IPS DF 4.7 (cell line): ENCODE results near the gene RPL15.

Source experiments
- DNase-seq: peaks from one replicate; pipeline ENCODE4 v3.0.0-alpha.2; 2013; ENCODE audit warnings: low spot score; ENCODE audit errors: extremely low read depth

The RPL15 gene

DNA sequence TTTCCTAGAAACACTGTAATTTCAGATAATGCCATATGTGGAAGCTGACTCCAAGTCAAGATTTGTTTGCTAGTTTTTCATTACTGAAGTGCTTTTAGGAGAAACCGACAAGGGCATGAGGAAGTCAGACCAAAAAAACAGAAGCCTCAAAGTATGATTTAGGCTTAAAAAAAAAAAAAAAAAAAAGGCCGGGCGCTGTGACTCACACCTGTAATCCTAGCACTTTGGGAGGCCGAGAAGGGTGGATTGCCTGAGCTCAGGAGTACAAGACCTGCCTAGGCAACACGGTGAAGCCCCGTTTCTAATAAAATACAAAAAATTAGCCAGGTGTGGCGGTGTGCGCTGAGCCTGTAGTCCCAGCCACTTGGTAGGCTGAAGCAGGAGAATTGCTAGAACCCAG is 11.6 kb downstream of the RPL15 start:
- no peak for DNase-seq

GRCh38 chr3:23931597-23931996 is 14.7 kb downstream of the RPL15 start:
- no peak for DNase-seq

- DNase-seq, result no peak
Observed at GRCh38 chr3:23932571-23932970, 15.6 kb downstream of the RPL15 start.

DNA sequence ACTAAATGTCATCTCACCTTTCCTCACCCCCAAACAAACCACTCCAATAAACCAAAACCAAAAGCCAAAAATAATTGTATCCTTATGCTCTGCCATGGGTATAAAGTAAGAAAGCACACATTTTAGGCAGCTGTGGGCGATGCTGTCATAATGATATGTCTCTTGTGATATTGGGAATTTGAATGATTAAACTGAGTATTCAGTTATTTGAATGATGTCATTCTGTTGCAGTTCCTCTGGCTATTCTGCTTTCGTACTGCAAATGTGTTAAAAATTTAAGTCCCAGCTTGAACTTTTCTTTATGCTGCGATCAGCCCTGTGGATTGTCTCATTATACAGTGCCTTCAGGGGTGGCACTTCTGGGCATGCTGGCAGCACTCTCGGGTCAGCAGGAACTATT is 17.3 kb downstream of the RPL15 start:
- DNase-seq, result no peak

DNA sequence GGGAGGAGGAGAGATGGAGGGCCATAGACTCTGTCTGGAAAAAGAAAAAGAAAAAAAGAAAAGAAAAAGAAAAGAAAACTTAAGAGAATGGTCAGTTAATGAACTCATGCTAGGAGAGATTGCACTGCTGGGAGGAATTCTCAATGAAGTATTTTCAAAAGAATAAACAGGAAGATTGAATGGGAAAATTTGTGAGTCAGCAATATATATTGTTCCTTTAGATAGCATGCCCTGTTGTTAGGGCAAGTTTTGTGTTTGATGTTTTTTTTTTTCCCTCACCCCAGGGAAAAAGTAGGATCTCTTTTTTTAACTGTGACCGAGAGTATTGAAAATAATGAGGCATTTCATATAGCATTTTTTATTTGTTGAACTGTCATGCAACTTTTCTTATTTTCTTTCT is 20.4 kb downstream of the RPL15 start:
- DNase-seq, result no peak

- DNase-seq, result no peak
Observed at GRCh38 chr3:23938688-23939087, 21.8 kb downstream of the RPL15 start.

- no peak for DNase-seq
Observed at GRCh38 chr3:23940775-23941174, 23.8 kb downstream of the RPL15 start.

GRCh38 chr3:23941440-23941839 is 24.5 kb downstream of the RPL15 start:
- DNase-seq, result no peak

- no peak for DNase-seq
Observed at GRCh38 chr3:23942546-23942945, 25.6 kb downstream of the RPL15 start.

- no peak for DNase-seq
Observed at GRCh38 chr3:23944007-23944783, 27.3 kb downstream of the RPL15 start.

- DNase-seq, result no peak
Observed at GRCh38 chr3:23944861-23945662, 28.1 kb downstream of the RPL15 start, which contains the start of gene NR1D2. TSS of gene NR1D2 (plus strand) at chr3:23945286. CDS start at chr3:23945579, 293 bp downstream.

- DNase-seq, result no peak
Observed at GRCh38 chr3:23945663-23945912, 28.7 kb downstream of the RPL15 start.

- peak; percentile 36 for DNase-seq
Observed at GRCh38 chr3:23945913-23946687, 29.2 kb downstream of the RPL15 start.

GRCh38 chr3:23948761-23949160 is 31.8 kb downstream of the RPL15 start:
- DNase-seq, result no peak

GRCh38 chr3:23949784-23950183 is 32.9 kb downstream of the RPL15 start:
- no peak for DNase-seq

GRCh38 chr3:23950293-23950692 is 33.4 kb downstream of the RPL15 start:
- DNase-seq, result no peak

- no peak for DNase-seq
Observed at GRCh38 chr3:23952646-23953045, 35.7 kb downstream of the RPL15 start.

GRCh38 chr3:23953523-23953922 is 36.6 kb downstream of the RPL15 start:
- DNase-seq, result no peak

DNA sequence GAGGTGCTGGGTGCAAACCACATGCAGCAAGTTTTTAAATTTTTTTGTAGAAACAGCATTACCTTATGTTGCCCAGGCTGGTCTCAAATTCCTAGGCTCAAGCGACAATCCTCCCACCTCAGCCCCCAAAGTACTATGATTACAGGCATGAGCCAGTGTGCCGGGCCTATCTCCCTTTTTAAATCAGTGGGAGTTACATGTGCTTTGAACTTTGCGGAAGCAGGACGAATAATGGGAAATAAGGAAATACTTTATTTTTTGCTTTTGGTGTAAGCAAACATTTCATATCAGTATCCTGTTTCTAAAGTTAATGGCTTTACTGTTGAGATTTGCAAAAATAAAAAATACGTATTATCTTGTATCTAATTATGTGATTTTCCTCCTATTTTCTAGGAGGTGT is 37.2 kb downstream of the RPL15 start:
- DNase-seq, result no peak

- DNase-seq, result no peak
Observed at GRCh38 chr3:23956701-23957100, 39.8 kb downstream of the RPL15 start.

DNA sequence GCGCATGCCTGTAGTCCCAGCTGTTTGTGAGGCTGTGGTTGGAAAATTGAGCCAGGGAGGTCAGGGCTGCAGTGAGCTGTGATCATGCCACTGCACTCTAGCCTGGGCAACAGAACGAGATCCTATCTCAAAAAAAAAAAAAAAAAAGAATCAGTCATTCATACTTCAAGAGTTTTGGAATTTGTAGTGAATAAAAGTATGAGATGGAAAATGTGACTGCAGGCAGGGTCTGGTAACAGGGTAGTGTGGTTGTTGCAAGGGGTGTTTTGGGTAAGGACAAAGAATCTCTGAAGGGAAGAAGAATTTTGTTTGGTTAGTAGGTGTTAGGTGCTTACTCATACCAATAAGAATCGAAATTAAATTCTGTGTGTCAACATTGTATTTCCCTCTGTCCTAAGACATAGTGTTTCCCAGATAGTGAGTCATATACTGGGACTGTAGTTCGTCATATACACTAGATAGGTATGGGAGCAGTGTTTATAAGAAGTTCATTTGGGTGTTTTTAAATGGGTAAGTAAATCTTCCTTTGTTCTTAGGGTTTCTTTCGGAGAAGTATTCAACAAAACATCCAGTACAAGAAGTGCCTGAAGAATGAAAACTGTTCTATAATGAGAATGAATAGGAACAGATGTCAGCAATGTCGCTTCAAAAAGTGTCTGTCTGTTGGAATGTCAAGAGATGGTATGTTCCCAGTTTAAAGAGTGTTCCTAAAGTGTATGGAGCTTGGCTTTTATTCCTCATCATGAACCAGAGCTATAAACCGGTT is 42.4 kb downstream of the RPL15 start:
- DNase-seq, result no peak
